CD14-positive monocyte (primary cell): Measurements from ENCODE around the gene ITPR2. TPM values are rescaled to one million over a fixed set of nuclear protein-coding genes. Genes with fewer than 3 reads are reported as not detected.

Experiments
- DNase-seq, 3 donors: peaks; one replicate each; pipeline ENCODE4 v3.0.0-alpha.2; 2011 to 2022
- H2AFZ ChIP-seq: 2 replicates; pipeline ENCODE4 v1.6.0; 2012; ENCODE audit warnings: mild to moderate bottlenecking, low read depth, low read length, inconsistent platforms; ENCODE audit not compliant: insufficient read depth, poor library complexity, severe bottlenecking
- H3K27ac ChIP-seq, 2 donors: 1 replicate in 1 of 2; 2 replicates in 1 of 2; pipeline ENCODE4 v1.5.1; 2012 to 2013; ENCODE audit warnings: low read length in 2 of 2, control low read depth in 1 of 2, inconsistent platforms in 1 of 2, low read depth in 1 of 2, mild to moderate bottlenecking in 1 of 2
- H3K27me3 ChIP-seq, 2 donors: one replicate each; pipeline versions ENCODE4 v1.6.0 to v1.6.1; 2011 to 2013; ENCODE audit warnings: low read length in 2 of 2; ENCODE audit not compliant: control insufficient read depth in 2 of 2, insufficient read depth in 2 of 2
- H3K36me3 ChIP-seq, 2 donors: replicated peaks in 1 of 2; 1 replicate in 1 of 2; 2 replicates in 1 of 2; pipeline versions ENCODE4 v1.5.1 to v1.6.1; 2012 to 2013; ENCODE audit warnings: low read length in 2 of 2, control low read depth in 1 of 2, inconsistent platforms in 1 of 2, mild to moderate bottlenecking in 1 of 2; ENCODE audit not compliant: insufficient read depth in 2 of 2, control insufficient read depth in 1 of 2
- H3K4me1 ChIP-seq, 2 donors: 1 replicate in 1 of 2; 2 replicates in 1 of 2; pipeline versions ENCODE4 v1.5.1 to v1.6.1; 2012 to 2013; ENCODE audit warnings: low read length in 2 of 2, control low read depth in 1 of 2, inconsistent platforms in 1 of 2, mild to moderate bottlenecking in 1 of 2, moderate library complexity in 1 of 2; ENCODE audit not compliant: insufficient read depth in 2 of 2, control insufficient read depth in 1 of 2
- H3K4me2 ChIP-seq: replicated peaks from 2 replicates; pipeline ENCODE3; 2012; ENCODE audit warnings: low read length, moderate library complexity, mild to moderate bottlenecking; ENCODE audit not compliant: poor library complexity, severe bottlenecking; ENCODE audit errors: extremely low read depth
- H3K4me3 ChIP-seq, 3 experiments: fragments of 200-600 bp in 1 of 3; sonication (generic) in 1 of 3; replicated peaks in 1 of 3; 1 replicate in 2 of 3; 2 replicates in 1 of 3; pipeline ENCODE4 v1.5.1; 2011 to 2013; ENCODE audit warnings: low read length in 3 of 3, mild to moderate bottlenecking in 3 of 3, control low read depth in 2 of 3, low read depth in 2 of 3, inconsistent platforms in 1 of 3, moderate library complexity in 1 of 3
- H3K79me2 ChIP-seq: 2 replicates; pipeline ENCODE4 v1.6.0; 2012; ENCODE audit warnings: mild to moderate bottlenecking, control low read depth, inconsistent platforms, low read length, moderate library complexity; ENCODE audit not compliant: insufficient read depth
- H3K9ac ChIP-seq: 2 replicates; pipeline ENCODE4 v1.6.0; 2017; ENCODE audit warnings: low read length, mild to moderate bottlenecking; ENCODE audit not compliant: insufficient read depth, poor library complexity, severe bottlenecking
- H3K9me3 ChIP-seq, 2 donors: replicated peaks in 1 of 2; 1 replicate in 1 of 2; 2 replicates in 1 of 2; pipeline versions ENCODE4 v1.5.1 to v1.6.1; 2012 to 2013; ENCODE audit warnings: low read length in 2 of 2, control low read depth in 1 of 2; ENCODE audit not compliant: control insufficient read depth in 1 of 2, insufficient read depth in 1 of 2
- H4K20me1 ChIP-seq: 2 replicates; pipeline ENCODE4 v1.6.0; 2012; ENCODE audit warnings: mild to moderate bottlenecking, low read length, control low read depth, moderate library complexity; ENCODE audit not compliant: insufficient read depth
- H3K27ac Mint-ChIP-seq, 7 donors: one replicate each; pipeline ENCODE4 v1.8.0; 2020; ENCODE audit warnings: mild to moderate bottlenecking in 7 of 7, mixed read lengths in 7 of 7, moderate library complexity in 6 of 7, inconsistent platforms in 2 of 7
- H3K27me3 Mint-ChIP-seq, 3 donors: one replicate each; pipeline ENCODE4 v1.8.0; 2021 to 2022; ENCODE audit warnings: low read depth in 3 of 3, mild to moderate bottlenecking in 3 of 3, mixed read lengths in 3 of 3, moderate library complexity in 3 of 3, inconsistent platforms in 1 of 3
- H3K36me3 Mint-ChIP-seq, 2 donors: one replicate each; pipeline ENCODE4 v1.8.0; 2020; ENCODE audit warnings: mixed read lengths in 2 of 2, inconsistent platforms in 1 of 2, mild to moderate bottlenecking in 1 of 2
- H3K4me1 Mint-ChIP-seq: one replicate; pipeline ENCODE4 v1.8.0; 2020; ENCODE audit warnings: mild to moderate bottlenecking, mixed read lengths
- H3K4me3 Mint-ChIP-seq, 2 donors: one replicate each; pipeline ENCODE4 v1.8.0; 2020; ENCODE audit warnings: mild to moderate bottlenecking in 2 of 2, mixed read lengths in 2 of 2, moderate library complexity in 1 of 2
- H3K9me3 Mint-ChIP-seq, 7 donors: one replicate each; pipeline ENCODE4 v1.8.0; 2020 to 2022; ENCODE audit warnings: mixed read lengths in 7 of 7, mild to moderate bottlenecking in 6 of 7, moderate library complexity in 6 of 7, inconsistent platforms in 2 of 7
- CTCF ChIP-seq: fragments of 200-600 bp; IDR thresholded peaks from one replicate; pipeline ENCODE4 v1.8.0; 2022; ENCODE audit warnings: antibody characterized with exemption, mild to moderate bottlenecking
- WGBS: methylation state at CpG from one replicate; pipeline ENCODE4 v1.1.5; 2013; ENCODE audit warnings: missing lambda C conversion rate; ENCODE audit not compliant: insufficient coverage; 5-methylcytosine and 5-hydroxymethylcytosine counted together
- intact Hi-C, 2 donors: fragments of 100-400 bp; cut with micrococcal nuclease; formaldehyde crosslinking; loops; one replicate each; pipeline versions ENCODE4 v1.15.0 to v1.15.1; 2023
- polyA plus RNA-seq, 3 donors: library from polyadenylated mRNA; depleted of rRNA in 1 of 3; unstranded in 2 of 3; stranded (reverse) in 1 of 3; fragments of 300-500 nt in 2 of 3; fragments of >200 nt in 1 of 3; fragmentation: Illumina TruSeq in 2 of 3; gene quantifications; 1 replicate in 2 of 3; 2 replicates in 1 of 3; pipeline ENCODE4 v1.2.3, GENCODE V29; 2012 to 2021

The ITPR2 gene
- polyA plus RNA-seq, 3 donors, result 2.7 to 6.4 (median 5.7) TPM

- H4K20me1 ChIP-seq, result no peaks in the 10 kb centered on the region
- no peak overlapping the region for H3K4me3 ChIP-seq
- Mint-ChIP-seq H3K27ac (peak overlapping the region in 1 of 7 donors; percentile 68), H3K36me3 (no peaks in the 10 kb centered on the region), H3K9me3 (no peaks in the 10 kb centered on the region), H3K4me1 (peaks cover 25% of the 10 kb centered on the region), H3K4me3 (peak overlapping the region in 1 of 2 donors; percentile 2), H3K27me3 (peaks cover 0 to 2% (median 0%) of the 10 kb centered on the region in 3 donors)
- H3K9me3 ChIP-seq, result no peaks in the 10 kb centered on the region
- DNase-seq, result peak in 2 of 3 donors; percentile 15 to 40
- H3K27me3 ChIP-seq, result no peaks in the 10 kb centered on the region
- TF ChIP-seq CTCF, result no peak
- H3K27ac ChIP-seq, result no peak overlapping the region
- H3K9ac ChIP-seq, result no peak overlapping the region
- H3K4me2 ChIP-seq, result no peak overlapping the region
- intact Hi-C loops, result loop anchor here in 1 of 2 donors (2.0 kb wide), 1 partner anchor 23 kb away; no protein-coding TSS in a partner anchor
- whole genome bisulfite sequencing, result 100% methylated on average over 4 of the region's 8 CpGs
- no peaks in the 10 kb centered on the region for H3K36me3 ChIP-seq
- H3K79me2 ChIP-seq, result no peaks in the 10 kb centered on the region
- H2AFZ ChIP-seq, result no peak overlapping the region
- peaks cover 20 to 21% of the 10 kb centered on the region in 2 donors for H3K4me1 ChIP-seq
Measured at GRCh38 chr12:26297396-26298070, 535.5 kb downstream of the ITPR2 start.

DNA sequence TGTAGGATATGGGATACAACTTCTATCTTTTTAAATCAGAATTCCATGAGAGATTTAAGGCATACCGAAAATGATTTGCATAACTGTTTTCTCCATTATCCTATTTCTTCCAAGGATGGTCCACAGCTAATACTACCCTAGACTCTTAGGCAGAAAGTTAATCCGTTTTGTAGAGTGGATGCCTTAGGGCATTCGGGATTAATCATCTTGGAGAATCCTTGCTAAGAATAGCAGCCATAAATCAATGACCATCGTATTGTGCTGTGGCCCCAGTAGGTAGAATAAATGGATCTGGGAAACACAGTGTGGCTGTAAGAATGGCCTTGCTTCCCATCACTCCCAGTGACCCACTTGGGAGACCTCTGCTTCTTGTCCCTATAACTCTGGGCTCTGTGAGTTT lies 538.0 kb downstream of the ITPR2 start:
- Histone ChIP-seq H3K4me1 (peaks cover 20 to 21% of the 10 kb centered on the region in 2 donors), H3K27me3 (no peaks in the 10 kb centered on the region), H4K20me1 (no peaks in the 10 kb centered on the region), H3K36me3 (no peaks in the 10 kb centered on the region), H3K4me3 (no peak overlapping the region), H3K9ac (no peak overlapping the region), H3K79me2 (no peaks in the 10 kb centered on the region), H3K4me2 (no peak overlapping the region), H2AFZ (no peak overlapping the region), H3K27ac (no peak overlapping the region), H3K9me3 (no peaks in the 10 kb centered on the region)
- H3K4me1 Mint-ChIP-seq, result peaks cover 27% of the 10 kb centered on the region
- peaks cover 0 to 2% (median 1%) of the 10 kb centered on the region in 3 donors for H3K27me3 Mint-ChIP-seq
- no peak for TF ChIP-seq CTCF
- no peak overlapping the region for H3K4me3 Mint-ChIP-seq
- intact Hi-C loops, result no loop called here
- no peaks in the 10 kb centered on the region for H3K9me3 Mint-ChIP-seq
- H3K36me3 Mint-ChIP-seq, result no peaks in the 10 kb centered on the region
- H3K27ac Mint-ChIP-seq, result no peak overlapping the region
- DNase-seq, result no peak
- WGBS, result no CpG with 5 or more reads among the region's 4 CpGs
